HG03432 (cell line): Measurements from ENCODE around the gene SETDB2.
"Not testable (repeated sequence)": the region's sequence is repeated elsewhere in the genome, so short reads cannot be mapped to it uniquely, and the experiment has no call there.

ENCODE experiments used
- ATAC-seq: cut with Tn5 transposase; IDR thresholded peaks from one replicate; pipeline ENCODE4 v1.9.1; 2021; ENCODE audit warnings: mild to moderate bottlenecking, moderate library complexity; ENCODE audit not compliant: unreplicated experiment

SETDB2 gene

DNA sequence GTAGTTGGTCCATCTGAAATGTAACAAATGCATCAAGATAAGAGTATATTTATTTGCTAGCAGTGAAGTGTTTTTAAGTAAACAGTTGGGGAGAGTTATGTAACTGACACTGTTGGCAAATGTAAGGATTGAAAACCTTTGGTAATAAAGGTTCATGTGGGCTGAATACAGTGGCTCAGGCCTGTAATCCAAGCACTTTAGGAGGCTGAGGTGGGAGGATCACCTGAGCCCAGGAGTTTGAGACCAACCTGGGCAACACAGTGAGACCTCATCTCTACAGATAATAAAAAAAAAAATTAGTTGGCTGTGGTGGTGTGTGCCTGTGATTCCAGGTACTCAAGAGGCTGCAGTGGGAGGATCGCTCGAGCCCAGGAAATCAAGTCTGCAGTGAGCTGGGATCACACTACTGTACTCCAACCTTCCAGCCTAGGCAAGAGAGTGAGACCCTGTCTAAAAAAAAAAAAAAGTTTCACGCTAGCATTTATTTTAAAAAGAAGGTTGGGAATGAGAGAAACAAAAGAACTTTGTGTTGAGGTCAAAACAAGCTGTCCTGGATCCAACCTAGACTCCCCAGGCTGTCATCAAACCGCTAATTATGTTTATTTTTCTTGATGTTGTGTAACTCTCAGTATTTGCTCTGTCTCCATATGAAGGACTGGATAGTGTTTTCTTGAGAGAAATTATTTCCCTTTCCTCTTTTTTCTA is 20.7 kb downstream of the SETDB2 start:
- ATAC-seq, result no peak

DNA sequence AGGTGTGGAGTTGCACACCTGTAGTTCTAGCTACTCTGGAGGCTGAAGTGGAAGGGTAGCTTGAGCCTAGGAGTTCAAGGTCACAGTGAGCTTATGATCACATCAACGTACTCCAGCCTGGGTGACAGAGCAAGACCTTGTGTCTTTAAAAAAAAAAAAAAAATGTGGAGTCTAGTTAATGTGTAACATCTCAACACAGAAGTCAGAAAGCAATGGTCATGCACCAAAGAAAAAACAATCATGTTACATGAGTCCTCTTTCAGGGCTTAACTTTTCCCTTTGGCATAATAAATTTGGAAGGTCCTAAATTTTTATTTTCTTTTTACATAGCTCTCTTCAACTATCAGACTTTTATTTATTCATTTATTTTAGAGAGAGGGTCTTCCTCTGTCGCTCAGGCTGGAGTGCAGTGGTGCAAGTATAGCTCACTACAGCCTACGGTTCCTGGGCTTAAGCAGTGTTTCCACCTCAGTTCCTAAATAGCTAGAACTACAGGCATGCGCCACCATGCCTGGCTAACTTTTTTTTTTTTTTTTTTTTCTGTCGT is 22.3 kb downstream of the SETDB2 start:
- no peak for ATAC-seq

DNA sequence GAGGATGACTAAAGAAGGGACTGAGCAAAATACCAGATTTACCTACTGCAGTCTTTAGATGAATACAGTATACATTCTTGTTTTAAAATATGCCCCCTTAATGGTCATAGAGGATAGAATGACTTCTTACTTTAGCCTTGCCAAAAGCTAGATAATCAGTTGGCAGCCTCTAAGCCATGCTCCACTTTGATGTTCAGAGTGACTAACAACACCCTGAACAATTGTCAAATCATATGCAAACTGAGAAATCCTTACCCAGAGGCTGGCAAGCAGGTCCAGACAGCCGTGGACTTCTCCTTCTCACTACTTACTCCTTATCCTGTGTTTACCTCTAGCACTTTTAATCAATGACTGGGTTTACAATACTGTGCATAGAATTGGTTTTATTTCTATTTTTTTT is 28.1 kb downstream of the SETDB2 start:
- ATAC-seq, result no peak

DNA sequence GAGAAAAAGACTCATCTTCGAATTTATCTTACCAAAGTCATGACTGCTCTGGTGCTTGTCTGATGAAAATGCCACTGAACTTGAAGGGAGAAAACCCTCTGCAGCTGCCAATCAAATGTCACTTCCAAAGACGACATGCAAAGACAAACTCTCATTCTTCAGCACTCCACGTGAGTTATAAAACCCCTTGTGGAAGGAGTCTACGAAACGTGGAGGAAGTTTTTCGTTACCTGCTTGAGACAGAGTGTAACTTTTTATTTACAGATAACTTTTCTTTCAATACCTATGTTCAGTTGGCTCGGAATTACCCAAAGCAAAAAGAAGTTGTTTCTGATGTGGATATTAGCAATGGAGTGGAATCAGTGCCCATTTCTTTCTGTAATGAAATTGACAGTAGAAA is 32.5 kb downstream of the SETDB2 start:
- no peak for ATAC-seq

DNA sequence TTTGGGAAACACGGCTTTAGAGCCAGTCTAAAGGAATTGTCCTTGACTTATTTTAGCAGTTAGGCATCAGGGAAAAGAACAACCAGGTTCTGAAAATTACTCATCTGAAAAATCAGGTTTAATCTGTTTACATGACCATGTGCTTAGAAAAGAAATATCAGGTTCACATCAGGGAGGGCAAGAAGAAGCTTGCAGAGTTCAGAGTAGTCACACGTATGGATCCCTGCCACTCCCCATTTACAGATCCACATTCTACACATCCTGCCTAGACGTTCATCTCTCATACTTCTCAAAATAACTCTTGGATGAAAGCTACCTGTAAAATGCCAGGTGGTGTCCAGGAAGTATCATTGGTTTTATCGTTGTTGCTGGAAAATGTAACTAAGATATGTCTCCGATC is 37.7 kb downstream of the SETDB2 start:
- ATAC-seq, result no peak

DNA sequence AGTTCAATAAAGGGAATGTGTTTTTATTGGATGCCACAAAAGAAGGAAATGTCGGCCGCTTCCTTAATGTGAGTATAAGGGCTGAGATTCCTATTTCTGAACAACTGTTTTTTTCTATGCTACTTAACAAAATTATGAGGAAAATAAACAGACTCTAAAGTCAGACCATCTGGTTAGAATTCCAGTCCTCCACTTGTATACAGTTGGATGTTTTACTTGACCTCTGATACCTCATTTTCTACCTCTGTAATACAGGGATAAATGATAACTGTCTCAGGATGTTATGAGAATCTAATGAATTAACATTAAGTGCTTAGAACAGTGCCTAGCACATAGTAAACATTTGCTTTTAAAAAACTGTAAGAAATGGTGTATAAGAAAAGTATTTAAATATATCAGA is 44.5 kb downstream of the SETDB2 start:
- no peak for ATAC-seq

DNA sequence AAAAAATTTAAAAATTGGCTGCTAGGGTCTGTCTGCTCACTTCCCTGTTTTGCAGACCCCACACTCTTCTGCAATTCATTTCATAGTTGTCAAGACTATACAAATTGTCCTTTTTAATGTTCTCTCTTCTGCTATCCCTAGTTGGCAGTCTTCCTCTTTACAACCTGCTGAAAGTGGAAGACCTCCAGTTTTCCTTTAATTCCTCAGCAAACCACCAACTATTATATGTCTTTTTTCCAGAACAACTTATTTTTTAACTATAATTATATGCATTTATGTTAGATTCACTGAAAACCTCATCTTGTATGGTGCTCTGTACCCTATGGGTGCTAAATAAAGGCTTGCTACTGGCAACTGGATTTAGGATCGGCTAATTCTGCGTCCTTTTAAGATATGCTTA is 50.6 kb downstream of the SETDB2 start:
- no peak for ATAC-seq

DNA sequence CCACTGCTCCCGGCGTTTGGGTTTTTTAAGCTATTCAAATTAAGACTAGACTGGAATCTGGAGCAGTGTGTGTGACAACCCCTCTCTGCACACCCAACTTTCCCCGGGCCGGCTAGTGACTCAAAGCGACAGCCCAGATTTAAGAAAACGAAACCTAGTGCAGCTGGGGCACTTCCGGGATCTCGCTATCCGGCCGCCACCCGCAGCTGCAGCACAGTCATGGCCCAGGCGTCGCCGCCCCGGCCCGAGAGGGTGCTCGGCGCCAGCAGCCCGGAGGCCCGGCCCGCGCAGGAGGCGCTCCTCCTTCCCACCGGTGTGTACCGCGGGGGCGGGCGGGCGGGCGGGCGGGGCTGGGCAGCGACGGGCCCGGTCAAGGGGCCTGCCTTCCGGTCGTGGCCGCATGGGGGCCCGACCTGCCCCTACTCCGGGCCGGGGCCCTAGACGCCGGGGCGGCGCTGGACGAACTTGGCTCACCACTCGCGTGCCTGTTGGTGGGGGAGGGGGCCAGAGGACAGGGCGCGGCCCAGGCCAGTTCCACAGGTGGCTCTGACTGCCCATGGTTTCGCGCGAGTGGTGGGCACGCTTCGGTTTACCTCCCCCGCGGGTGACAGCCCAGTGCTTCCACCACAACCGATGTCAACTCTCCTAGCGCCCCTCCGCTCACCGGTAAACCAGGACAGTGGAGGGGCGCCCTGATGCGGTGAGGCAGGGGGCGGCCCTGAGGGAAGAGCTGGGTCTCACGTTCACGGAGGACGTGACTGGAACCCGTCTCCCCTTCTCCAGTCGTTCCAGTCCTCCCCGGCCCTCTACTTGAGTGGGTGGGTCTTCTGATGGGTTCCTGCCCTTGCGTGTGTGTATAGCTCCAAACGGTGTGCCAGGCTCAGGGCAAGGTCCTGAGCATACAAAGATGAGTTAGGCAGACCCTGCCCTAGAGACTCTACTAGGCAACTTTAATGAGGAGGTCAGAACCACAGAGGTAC is 52.0 kb downstream of the SETDB2 start, which contains the start of gene PHF11:
PHF11 (plus strand) TSS at position 171 of the 980 bp plus-strand sequence; CDS start at position 220, 49 bp downstream.
- ATAC-seq, result peak; percentile 87

DNA sequence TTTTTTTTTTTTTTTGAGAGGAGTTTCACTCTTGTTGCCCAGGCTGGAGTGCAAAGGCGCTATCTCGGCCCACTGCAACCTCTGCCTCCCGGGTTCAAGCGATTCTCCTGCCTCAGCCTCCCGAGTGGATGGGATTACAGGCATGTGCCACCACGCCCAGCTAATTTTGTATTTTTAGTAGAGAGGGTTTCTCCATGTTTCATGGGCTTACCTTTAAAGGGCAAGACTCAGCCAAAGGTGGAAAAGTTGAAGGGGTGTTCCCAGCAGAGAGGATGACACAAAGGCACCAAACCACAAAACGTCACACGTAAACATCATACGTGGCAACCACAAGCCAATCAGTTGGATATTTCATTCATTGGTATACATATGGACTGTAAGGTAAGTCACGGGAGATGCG is 52.8 kb downstream of the SETDB2 start:
- ATAC-seq, result not testable (repeated sequence)

DNA sequence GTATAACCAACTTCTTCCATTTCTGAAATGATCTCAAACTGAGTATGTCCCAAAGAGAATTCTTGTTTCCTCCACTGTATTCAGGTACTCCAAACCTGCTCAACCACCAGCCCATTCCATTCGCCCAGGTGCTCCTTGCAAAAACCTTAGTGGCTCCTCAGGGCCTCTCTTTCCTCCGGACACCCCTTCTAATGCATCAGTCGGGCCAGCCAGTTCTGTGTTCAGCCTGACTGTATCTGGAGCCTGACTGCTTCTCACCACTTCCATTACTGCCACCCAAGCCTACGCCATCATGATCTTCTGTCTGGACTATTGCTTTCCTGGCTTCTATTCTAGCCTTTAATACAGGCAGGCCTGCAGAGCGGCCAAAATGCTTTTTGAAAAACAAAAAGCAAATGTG is 53.2 kb downstream of the SETDB2 start:
- ATAC-seq, result no peak

DNA sequence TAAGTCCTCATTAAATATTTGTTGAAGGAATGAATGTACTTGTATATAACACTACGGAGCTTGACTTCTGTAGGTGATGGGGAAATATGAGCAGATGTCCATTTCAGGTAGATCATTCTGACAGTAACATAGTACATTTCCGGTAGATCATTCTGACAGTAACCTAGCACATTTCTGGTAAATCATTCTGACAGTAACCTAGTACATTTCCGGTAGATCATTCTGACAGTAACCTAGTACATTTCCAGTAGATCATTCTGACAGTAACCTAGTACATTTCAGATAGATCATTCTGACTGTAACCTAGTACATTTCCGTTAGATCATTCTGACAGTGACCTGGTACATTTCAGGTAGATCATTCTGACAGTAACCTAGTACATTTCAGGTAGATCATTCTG is 54.1 kb downstream of the SETDB2 start:
- no peak for ATAC-seq

DNA sequence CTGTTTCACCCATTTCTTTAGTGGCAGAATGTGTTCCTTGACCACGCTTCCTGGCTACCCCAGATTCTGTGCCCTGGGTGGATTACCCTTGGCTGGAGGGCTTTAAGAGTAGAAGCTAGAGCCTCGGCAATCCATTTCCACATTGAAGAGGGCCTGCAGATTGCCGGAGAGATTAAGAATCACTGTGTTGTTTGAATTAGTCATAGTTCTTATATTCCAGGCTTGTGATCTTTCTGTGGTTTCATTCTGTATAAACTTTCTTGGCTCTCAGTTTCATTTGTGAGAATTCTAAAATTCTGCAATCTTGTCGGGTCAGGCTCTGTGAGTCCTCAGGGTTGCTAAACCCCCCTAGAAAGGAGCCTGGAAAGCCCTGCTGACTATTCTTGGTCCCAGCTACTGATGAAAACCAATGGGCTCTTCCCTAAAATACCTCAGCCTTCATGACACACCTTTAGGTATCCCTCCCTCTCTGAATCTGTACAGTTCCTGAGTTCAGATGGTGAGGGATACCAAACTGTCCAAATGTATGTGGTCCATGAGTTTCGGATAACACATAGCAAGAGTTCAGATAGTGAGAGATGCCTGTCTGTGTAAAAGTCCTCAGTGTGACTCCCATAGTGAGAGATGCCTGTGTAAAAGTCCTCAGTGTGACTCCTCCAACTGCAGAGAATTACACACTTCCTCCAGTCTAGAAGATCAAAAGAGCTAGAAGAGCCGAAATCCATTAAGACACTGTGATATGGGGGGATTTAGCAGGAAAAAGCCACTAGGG is 56.0 kb downstream of the SETDB2 start:
- ATAC-seq, result no peak

DNA sequence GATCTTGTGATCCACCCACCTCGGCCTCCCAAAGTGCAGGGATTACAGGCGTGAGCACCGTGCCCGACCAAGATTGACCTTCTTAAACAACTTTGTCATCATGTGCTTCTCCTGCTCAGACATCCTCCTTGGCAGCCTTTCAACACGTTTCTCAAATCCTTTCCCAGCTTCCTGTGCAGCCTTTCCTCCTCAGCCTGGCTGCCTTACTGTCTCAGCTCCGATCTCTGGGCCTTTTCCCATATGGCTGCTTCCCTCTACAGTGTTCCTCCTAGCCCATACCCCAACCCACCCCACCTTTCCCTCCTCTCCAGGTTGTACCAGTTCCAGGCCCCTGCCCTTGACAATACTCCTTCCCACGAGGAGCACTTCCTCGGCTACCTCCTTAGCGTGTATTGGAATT is 58.9 kb downstream of the SETDB2 start:
- no peak for ATAC-seq

DNA sequence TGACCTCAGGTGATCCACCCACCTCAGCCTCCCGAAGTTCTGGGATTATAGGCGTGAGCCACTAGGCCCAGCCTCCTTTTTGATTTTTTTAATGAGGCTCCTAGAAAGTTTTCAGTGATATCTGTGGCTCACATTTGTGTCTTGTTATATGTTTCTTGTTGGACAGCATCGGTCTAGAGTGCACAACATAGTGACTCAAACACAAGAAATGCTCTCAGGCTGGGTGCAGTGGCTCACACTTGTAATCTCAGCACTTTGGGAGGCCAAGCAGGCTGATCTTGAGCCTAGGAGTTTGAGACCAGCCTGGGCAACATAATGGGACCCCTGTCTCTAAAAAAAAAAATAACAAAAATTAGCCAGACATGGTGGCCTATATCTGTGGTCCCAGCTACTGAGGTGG is 59.9 kb downstream of the SETDB2 start:
- ATAC-seq, result no peak

DNA sequence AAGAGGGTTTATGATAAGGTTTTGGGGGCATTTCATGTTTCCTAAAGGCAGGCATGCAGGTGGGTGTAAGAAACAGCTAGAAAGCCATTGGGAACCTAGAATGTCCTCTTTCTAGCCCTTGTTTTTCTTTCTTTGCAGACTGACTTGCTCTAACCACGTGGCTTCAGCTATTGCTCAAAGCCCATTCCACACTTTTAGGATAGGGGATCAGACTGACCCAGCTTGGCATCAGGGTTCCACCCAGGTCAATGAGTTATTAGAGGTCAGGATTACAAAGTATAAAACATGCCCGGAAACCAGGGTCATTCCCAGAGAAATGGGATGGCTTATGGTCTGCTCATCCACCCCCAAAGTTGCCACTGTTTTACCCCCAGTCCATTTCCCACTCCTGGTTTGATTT is 68.5 kb downstream of the SETDB2 start:
- no peak for ATAC-seq

DNA sequence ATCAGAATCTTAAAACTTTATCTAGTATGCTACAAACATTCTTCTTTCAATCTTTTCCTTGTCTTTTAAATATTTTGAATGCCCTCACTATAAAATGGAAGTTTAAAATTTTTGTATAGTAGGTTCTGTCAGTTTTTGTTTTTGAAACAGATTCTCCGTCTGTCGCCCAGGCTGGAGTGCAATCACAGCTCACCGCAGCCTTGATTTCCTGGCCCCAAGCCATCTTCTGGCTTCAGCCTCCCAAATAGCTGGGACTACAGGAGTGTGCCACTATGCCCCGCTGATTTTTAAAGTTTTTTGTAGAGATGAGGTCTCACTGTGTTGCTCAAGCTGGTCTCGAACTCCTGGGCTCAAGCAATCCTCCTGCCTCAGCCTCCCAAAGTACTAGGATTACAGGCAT is 72.4 kb downstream of the SETDB2 start:
- no peak for ATAC-seq

DNA sequence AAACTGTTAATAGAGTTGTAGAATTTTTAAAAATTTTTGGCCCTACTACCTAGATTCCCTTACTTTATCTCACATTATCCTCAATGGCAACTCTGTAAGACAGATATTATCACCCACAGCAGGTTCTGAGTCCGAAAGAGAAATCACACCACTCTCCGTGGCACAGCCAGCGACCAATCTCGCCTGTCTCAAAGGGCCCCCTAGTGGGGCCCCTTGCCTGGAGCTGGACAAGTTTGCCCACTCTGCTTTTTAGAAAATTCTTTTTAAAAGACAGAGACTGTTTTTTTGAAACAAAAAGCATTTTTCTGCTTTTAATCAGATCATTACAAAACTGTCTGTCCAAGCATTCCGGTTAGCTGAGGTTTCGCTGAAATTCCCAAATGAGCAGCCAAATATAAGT is 73.4 kb downstream of the SETDB2 start:
- no peak for ATAC-seq

DNA sequence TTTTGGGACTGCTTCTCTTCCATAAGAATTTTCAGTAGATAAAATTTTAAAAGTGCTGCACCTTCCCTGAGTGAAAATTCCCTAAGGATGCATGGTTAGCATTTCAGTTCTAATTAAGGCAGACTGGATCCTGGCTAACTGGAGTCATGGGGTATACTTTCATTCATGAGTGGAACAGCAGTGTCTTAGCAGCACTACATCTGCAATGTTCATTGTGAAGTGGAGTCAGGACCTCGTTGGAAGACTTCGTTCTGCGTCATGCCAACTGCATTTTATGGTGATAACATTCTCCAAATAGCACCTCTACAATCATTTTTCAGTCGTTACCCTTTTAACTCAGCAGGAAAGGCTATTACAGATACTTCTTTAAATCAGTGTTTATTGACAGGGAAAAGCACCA is 77.2 kb downstream of the SETDB2 start:
- no peak for ATAC-seq

DNA sequence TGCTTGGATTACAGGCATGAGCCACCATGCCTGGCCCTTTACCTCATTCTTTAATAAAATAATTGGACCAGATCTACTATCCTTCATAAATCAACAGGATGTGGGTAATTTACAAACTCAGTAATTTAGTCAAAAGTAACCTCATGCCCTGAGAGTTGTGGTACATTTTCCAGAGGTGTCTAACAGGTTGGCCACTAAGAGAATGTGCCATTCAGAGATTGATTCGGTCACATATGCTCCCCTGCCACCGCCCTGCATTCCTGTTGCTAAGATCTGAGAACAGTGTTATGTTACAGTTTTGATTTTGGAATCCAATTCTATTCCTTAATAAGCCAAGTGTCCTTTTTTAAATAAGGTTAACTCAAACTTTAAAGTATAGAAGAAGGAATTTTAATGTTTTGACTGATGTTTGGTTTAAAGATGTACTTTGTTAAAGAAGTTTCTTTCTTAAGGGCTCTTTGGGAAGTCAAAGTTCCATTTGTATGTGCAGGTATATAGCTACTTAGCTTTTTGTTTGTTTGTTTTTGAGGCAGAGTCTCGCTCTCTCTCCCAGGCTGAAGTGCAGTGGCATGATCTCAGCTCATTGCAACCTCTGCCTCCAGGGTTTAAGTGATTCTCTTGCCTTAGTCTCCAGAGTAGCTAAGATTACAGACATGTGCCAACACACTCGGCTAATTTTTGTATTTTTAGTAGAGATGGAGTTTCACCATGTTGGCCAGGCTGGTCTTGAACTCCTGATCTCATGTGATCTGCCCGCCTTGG is 80.8 kb downstream of the SETDB2 start:
- ATAC-seq, result no peak

DNA sequence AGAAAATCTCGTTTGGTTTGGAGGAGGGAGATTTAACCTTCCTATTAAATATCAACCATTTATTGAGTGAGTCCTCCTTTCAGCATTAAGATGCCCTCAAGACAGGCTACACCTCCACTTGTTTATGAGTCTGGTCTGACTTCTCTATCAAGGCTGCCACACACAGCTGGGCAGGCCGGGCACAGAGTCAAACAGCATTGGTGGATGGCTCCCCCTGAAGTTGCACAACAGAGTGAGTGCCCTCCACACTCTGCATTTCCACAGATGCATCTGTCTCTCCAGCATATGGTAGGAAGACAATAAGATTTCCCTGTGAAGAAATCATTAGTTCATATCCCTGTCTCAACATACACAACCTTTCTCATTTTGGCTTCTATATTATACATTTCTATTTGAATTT is 83.0 kb downstream of the SETDB2 start:
- no peak for ATAC-seq
